ENCODE data around the gene TENM4.

DNA sequence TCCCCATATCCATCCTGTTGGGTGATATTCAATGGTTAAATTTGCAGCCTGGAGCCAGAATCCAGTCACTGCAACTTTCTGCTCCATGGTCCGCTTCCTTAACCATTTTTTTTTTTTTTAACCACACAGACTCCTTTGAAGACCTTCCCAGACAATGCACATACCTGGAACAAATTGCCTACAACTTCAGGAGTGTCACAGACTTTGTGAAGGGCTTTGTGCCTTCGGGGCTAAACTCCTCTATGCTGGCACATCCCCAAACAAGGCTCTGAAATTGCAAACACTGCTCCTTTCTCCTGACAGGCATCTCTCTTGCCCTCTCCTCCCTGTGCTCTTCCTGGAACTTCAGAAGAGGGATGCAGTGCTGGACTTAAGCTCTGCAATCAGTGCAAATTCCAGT, 40.6 kb downstream of the TENM4 start:
- TF ChIP-seq, protein P1, sequence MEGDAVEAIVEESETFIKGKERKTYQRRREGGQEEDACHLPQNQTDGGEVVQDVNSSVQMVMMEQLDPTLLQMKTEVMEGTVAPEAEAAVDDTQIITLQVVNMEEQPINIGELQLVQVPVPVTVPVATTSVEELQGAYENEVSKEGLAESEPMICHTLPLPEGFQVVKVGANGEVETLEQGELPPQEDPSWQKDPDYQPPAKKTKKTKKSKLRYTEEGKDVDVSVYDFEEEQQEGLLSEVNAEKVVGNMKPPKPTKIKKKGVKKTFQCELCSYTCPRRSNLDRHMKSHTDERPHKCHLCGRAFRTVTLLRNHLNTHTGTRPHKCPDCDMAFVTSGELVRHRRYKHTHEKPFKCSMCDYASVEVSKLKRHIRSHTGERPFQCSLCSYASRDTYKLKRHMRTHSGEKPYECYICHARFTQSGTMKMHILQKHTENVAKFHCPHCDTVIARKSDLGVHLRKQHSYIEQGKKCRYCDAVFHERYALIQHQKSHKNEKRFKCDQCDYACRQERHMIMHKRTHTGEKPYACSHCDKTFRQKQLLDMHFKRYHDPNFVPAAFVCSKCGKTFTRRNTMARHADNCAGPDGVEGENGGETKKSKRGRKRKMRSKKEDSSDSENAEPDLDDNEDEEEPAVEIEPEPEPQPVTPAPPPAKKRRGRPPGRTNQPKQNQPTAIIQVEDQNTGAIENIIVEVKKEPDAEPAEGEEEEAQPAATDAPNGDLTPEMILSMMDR (IDR thresholded peaks at IDR 0.05; ENCODE audit: borderline replicate concordance, extremely low read depth, low read length, poor library complexity, severe bottlenecking): no peak
- TF ChIP-seq EZH2 (IDR thresholded peaks at IDR 0.05; ENCODE audit: borderline replicate concordance, low read depth, low read length, severe bottlenecking): no peak

All from DND-41 (cell line).